COLO829 (cell line): ENCODE measurements around the gene ANXA2.

Experiments
- DNase-seq: peaks from one replicate; pipeline ENCODE4 v3.0.0; 2012; ENCODE audit warnings: low spot score

Gene ANXA2

DNA sequence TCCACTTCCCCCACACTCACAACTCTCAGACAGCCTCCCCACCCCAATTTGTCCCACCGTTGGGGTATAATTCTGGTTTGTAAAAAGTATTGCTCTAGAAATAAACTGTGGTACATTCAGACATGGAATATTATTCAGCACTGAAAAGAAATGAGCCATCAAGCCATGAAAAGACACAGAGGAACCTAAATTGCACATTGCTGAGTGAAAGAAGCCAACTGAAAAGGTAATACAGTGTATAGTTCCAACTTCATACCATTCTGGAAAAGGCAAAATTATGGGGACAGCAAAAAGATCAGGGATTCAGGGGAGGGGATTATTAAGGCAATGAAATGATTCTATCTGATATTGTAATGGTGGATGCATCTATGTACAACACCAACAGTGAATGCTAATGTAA lies 10.5 kb downstream of the ANXA2 start:
- DNase-seq = no peak

DNA sequence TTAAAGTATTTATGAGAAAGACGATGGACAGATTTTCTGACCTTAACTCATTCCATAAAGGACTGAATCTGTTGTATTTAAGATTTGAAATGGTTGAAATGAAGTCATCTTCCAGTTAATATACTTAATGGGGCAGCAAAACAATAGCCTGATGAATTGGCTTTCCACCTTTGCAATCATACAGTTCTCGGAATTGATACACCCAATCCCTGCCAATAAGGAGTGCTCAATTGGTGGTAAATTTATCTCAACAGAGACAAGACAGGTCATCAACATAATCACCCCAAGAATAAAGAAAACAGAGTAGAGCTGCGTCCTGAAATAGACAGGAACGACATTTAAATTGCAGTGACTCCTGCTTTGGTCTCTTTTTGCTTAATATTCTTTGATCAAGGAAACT lies 11.2 kb downstream of the ANXA2 start:
- no peak for DNase-seq

DNA sequence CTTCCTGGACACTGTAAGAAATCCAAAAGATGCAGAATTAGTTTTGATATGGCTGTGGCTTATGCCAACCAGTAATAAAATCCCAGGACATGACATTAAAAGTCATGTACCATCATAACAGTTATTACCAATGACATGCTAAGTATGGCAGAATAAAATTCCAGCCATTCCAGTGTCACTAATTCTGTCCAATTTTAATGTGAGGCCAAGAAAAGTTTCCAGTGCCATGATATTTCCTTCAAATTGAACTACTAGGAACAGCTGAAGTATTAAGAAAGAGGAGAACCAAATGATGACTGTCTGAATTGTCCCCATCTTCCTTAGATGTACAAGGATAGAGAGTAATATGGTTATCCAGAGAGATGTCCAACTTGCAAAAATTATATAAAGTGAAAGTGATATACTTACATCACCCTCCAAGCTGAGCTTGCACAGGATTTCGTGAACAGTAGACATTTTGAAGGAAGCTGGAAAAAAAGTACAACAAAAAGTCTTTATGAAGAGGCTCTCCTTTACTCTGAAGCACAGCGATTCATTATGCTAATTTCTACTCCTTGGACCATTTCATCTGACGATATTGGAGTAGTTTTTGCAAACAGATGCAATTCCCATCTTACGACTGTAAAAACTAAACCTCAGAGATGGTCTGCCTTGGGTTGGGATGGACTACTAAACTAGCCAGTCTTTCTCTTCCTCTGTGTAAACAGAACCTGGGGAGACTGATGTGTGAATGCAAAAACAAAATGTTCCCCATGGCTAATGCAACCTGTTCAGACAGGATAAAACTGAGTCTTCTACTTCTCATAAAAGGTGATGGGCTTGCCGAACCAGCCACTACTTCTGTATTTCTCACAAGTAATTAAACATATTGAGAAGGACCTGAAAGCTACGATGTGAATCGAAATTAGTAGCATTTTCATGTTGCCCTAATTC lies 11.9 kb downstream of the ANXA2 start:
- DNase-seq = no peak

DNA sequence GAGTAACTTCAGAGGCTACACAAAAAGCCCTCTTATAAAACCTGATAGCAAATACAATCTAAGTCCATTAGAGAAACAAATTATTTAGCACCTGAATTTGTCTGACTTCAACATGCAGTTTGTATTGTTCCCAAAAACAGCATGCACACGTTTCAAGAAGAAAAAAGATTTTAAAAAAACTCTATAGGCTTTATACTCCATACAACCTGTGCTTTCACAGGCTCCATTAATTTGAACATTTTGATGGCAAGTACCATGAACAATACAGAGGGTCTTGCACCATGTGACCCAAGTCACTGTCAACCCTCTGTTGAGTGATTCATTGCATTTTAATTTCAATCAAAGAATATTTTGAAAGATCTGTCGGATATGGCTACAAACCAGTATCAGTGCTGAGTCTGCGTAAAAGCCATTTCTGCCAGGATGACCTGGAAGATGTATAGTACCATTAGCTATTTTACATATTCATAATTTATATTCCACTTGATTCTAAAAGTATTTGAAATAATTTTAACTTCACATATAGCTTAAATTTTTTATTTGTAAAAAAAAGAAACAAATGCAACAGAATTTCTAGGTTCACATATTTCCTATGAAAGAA lies 13.2 kb downstream of the ANXA2 start:
- no peak for DNase-seq

DNA sequence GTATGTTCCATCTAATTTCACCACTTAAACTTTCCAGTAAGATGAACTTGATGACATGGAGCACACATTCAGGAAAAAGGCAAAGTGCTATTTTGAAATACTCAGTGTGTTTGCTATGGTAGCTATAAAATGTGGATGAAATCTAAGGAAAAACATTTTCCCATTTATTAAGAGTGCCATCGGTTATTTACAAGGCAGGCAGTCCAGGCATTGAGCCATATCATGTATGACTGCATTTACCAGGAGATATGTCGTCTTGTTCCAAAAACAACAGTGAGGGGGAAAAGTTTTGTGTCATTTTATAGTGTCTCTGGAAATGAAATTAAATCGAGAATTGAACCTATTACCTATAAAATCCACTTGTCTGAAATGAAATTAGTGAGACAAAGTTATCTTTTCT lies 13.7 kb downstream of the ANXA2 start:
- DNase-seq = no peak

DNA sequence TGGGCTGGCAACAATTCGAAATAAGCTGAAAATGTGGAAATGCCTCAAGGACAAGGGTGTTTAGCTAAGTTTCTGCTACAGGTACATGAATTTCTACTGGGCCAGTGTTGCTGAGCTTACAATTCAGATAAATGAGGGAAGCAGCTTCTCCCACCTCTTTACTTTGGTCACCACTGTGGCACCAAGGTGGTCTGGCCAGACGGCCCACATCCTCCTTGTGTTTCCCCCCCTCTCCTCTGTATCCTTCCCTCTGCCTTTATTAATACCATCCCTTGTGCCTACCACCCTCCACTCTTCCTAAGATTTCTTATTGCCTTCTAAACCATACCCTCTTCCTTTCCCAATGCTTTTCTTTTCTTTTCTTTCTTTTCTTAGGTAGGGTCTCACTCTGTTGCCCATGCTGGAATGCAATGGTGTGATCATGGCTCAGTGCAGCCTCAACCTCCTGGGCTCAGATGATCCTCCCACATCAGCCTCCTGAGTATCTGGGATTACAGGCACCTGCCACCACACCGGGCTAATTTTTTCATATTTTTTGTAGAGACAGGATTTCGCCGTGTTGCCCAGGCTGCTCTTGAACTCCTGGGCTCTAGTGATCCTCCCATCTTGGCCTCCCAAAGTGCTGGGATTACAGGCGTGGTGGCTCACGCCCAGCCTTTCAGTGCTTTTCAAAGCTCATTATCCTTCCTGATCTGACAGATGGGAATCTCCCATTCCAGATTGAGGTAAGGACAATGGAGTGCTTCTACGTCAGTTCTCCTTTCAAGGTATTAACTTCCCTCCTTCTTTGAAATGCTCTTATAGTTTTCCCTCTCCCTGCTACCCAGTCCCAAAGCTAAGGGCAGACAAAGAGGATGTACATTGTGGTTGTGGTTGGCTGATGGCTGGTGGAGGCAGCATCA lies 14.8 kb downstream of the ANXA2 start:
- no peak for DNase-seq

DNA sequence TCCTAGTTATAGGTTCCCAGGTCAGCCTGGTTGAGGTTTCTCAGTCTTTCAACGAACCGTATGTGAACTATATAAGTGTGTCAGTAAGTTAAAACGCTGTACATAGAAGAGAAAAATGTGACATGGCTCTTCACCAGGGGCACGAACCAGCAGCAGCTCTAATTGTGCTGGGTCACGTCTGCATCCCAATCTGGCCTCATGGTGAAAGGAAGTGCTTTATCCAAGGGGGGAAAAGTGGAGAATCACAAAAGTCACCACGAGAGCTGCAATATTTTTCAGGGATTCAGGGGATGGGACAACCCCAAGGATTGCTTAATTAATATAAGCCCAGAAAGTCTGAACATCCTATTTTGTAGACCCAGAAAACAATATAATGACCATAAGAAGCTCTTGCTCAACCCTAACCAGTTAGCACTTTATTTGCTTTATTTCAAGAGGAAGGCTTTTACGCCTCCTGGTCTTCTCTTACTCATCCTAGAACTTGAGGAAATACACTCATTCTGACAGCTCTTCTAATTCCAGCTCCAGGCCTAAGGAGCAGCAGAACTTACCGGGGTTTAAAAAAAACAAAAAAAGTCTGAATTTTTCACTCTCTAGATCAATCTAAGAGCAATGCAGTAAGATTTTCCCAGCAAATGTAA lies 16.5 kb downstream of the ANXA2 start:
- DNase-seq = no peak

DNA sequence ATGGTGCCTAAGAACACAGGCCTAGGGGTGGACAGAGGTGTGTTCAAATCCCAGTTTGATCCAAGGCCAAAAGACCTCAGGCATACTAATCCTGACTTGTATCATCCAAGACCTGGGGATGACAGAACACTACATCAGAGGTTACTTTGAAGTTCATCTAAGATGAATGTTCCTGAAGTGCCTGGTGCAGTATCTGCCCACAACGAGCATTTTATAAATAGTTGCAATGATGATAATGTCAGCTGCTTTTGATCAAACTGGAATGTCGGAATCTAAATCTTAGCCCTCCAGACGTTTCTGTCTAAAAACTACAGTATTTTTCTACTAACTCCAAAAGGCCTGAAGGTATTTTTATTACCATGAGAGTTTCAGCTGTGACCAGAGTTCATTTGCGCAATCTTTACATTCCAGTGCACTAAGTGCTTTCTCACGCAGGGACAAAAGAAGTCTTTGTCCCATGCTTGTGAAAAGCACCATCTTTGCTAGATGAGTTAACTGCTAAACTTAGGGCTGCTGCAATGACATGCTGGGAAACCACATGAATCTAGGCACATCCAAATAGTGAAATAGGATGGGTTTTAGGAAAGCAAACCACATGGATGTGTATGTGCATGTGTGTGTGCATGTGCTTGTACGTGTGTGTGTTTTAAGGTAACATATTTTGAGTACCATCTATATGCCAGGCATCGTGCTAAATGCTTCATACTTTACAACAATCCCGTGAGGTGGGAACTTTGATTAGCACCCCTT lies 18.1 kb downstream of the ANXA2 start:
- peak; percentile 59 for DNase-seq

DNA sequence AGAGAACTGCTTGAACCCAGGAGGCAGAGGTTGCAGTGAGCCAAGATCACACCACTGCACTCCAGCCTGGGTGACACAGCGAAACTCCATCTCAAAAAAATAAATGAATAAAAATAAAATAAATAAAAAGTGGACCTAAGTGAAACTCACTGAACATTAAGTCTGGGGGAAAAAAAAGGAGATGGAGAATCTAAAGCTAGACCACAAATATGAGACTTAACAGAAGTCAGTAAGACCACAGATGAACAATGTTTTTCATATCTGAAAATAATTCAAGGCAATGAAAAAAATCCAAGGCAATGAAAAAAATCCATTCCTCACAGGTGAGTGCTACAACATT lies 18.6 kb downstream of the ANXA2 start:
- no peak for DNase-seq

DNA sequence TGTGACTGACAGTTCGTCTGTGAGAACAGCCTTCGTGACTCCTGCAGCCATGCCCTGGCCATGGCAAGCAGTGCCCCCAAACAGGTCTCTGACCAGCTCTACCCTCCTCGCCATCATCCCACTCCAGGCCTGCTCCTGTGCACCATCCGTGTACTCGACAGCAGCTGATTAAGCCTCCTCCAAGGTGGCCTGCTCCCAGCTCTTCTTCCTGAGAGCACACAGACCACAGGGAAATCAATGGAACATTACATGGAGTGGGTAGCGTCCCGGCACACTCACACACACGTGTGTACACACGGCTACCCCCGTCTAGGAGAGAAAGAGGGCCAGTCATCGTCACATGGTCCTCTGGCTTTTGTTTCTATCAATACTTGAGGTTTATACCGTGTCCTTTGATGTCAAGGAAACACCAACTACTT lies 21.1 kb downstream of the ANXA2 start:
- no peak for DNase-seq

DNA sequence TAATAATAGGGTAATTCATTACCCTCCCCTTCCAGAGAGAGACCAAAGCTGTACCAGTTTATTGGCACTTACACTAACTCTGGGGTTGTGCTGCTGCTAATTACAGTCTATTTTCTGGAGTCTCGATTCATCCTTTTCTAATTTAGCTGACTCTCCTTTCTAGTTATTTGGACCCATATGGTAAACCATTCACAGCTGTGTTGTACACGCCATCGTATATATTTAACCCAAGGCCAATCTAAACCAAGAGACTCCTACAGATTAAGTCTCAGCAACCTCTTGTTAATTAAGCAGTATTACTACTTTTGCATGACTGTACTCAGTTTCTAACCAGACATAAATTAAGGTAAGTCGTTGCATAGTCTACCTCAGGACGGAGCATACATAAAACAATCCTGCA lies 22.5 kb downstream of the ANXA2 start:
- no peak for DNase-seq

DNA sequence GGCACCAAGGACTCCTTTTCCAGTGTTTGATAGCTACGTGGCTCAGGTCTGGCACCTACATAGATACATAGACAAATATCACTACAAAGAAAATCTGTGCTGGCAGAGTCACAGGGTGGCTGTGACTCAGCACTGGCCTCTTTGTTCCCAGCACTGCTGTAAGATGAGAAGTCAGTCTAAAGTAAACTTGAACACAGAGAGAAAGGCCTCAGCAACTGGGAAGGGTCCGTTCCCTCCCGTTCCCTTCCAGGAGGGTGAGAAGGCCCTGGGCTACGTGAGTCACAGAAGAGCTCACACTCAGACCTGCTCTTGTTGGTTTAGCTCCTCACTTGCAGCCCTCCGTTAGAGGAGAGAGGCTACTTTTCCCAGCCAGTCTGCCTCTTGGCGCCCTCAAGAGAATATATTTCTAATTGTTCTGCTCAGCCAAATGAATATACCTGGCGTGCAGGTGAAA lies 23.1 kb downstream of the ANXA2 start:
- peak; percentile 56 for DNase-seq

DNA sequence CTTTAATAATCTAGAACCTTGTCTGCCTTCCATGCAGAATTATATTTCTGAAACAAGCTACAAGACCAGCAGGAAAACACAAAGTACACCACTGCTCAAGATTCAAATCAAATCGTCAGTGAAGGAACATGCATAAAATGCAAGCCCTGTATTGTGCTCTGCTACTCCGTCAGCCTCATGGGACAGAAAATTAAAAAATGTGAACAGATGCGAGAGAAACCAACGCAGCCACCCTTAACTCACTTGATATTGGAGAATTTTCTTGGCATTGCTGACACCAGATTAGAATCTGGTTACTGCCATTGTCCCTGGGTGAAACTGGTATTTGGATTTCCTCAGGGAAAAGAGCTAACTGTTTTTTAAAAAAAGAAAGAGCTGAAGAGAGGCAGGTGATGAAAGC lies 23.6 kb downstream of the ANXA2 start:
- DNase-seq = no peak

DNA sequence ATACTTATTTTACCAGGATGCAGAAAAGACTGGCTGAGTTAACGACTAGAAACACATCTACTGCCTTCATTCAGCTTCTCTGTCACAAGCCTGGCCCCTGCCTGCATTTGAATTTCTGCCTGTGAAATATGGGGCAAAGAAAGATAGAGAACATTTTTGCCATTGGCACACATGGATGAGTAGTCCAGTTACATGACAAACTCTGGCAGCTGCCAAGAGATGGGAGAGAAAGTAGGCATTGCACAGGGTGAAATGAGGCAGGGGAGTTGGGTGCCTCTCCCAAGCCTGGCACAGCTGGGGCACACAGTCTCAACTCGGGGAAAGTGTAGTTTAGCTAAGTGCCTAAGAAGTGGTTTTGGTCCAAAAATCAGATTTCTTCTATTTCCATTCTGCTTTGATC lies 24.0 kb downstream of the ANXA2 start:
- no peak for DNase-seq

DNA sequence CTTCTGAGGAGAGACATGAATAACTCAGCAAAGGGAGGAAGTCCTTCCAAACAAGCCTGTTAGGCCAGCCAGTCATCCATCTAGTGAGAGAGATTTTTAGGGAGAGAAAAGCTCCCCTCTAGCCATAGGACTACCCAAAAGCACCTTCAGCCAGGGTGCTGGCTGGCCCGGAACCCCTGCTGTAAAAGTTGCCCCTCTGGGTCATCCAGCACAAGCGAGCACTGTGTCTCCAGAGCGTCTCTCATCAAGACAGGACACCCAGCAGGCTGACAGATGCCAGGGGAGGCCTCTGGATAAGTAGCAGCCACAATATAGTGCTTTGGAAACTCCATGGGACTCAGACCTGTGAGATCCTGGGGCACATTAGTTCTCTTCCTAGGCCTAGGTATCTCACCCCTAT lies 24.5 kb downstream of the ANXA2 start:
- no peak for DNase-seq

DNA sequence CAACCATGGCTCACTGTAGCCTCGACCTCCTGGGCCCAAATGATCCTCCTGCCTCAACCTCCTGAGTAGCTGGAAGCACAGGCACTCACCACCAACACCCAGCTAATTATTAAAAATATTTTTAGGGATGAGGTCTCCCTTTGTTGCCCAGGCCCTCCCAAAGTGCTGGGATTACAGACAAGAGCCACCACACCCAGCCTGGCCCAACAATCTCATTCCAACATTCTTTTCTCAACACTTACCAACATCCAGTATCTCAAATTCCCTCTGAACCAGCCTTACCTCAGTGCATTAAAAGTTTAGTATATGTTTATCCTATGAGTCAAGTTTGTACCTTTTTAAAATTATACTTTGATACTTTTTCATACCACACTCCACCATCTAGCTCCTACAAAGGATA lies 25.0 kb downstream of the ANXA2 start:
- DNase-seq = no peak

DNA sequence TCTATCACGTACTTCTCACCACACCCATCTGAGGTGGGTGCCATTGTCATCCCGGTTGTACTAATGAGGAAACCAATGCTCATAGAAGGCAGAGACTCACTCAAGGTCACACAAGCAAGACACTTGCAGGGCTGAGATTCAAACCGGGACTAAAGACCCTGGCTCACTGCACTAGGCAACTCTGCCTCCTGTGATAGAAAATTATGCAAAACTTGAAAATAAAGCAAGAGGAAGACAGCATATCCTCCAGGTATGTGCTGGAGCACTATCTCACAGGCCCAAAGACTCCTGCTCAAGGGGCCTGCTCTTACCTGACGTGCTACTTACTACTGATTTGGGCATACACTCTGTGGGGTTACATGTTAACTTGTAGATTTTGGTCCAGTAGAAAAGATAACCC lies 25.6 kb downstream of the ANXA2 start:
- no peak for DNase-seq

DNA sequence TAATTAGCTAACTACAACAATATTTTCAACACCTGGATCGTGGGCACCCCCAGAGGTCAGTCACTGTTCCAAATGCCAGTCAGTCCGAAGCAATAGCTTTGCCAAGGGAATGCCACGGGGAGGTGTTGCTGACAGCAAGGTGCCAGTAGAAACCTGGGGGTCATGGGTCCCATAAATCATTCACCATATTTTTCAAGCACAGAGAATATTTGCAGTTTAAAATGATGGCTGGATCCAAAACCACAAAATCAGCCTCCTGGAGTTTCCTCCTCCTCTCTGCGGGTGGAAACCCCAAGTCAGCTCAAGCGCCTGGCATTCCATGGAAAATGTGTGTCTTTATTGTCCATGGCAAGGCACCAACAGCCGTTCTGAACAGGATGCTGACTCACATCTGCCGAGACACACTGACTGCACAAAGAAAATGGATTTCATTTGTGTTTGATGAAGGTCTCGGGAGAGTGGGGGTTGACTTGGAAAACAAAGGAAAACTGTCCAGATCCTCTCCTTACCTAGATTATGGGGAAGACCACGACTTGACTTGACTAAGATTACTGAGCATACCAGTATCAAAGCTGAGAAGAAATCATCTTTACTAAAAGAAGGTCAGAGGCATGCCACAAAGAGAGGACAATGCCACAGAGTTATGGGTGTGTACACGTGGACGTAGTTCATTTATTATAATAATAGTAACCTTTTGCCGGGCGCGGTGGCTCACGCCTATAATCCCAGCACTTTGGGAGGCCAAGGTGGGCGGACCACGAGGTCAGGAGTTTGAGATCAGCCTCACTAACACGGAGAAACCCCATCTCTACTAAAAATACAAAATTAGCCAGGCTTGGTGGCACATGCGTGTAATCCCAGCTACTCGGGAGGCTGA lies 26.4 kb downstream of the ANXA2 start:
- peak; percentile 88 for DNase-seq

DNA sequence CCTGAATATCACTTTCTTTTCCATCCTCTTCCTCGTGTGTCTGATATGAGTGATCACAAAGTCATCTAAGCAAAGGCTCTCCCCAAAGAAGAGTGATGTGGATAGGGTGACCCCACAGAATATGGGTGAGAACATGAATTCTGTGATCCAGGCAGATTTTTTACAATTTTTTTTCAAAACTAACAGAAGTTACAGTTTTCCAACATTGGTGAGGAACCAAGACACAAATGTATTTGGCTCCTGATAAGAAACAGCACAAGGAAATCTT lies 27.0 kb downstream of the ANXA2 start:
- no peak for DNase-seq

DNA sequence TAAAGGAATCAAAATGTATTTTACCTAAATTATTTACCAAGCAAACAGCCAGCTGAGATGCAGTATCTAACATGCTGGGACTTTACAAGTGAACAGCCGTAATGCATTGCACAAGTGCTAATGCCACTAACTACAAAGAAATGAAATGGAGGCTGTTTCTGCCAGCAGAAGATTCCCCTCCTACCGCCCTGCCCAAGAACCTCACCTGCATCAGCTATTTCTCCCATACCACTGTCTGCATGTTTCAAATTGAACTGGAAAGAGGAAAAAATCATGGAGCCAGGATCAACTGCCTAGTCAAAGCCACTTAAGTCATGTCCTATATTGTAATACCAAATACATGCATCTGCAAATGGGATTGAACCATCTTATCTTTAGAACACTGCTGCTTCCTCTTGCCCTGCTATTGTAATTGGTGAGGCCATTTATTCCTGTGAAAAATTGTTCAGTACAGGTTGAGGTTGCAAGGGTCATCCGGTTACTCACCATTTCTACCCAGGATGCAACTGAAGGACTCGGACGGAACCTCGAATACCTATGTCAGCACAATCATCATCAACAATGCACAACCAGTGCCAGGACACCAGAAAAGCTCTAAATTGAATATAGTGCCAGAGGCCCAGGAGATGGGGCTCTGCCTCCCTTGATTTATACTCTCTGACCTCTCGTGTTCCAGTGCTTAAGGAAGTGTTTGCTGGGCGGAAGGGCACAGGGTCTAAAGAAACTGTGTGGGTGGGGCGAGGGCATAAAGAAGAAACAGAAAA lies 27.5 kb downstream of the ANXA2 start:
- no peak for DNase-seq
